KMS-11 (cell line): ENCODE measurements around the gene PAPSS2.
"Not testable (repeated sequence)": the region's sequence is repeated elsewhere in the genome, so short reads cannot be mapped to it uniquely, and the experiment has no call there.

Experiments used
- H2AFZ ChIP-seq: fragments of 200-600 bp; sonication (generic); 2 replicates; pipeline ENCODE4 v1.6.1; 2016; ENCODE audit warnings: antibody characterized with exemption, mixed run types, low read depth
- H3K27ac ChIP-seq: fragments of 200-600 bp; sonication (generic); 2 replicates; pipeline ENCODE4 v1.6.1; 2016; ENCODE audit warnings: mild to moderate bottlenecking, mixed run types
- H3K27me3 ChIP-seq: fragments of 200-600 bp; sonication (generic); 2 replicates; pipeline ENCODE4 v1.6.1; 2017; ENCODE audit warnings: mild to moderate bottlenecking, low read depth, mixed run types, moderate library complexity; ENCODE audit not compliant: insufficient read depth
- H3K36me3 ChIP-seq: fragments of 200-600 bp; sonication (generic); 2 replicates; pipeline ENCODE4 v1.6.1; 2017; ENCODE audit warnings: mild to moderate bottlenecking, mixed run types; ENCODE audit not compliant: insufficient read depth
- H3K4me1 ChIP-seq: fragments of 200-600 bp; sonication (generic); 2 replicates; pipeline ENCODE4 v1.6.1; 2016; ENCODE audit warnings: mild to moderate bottlenecking, low read depth, mixed run types; ENCODE audit not compliant: poor library complexity, severe bottlenecking
- H3K4me2 ChIP-seq: fragments of 200-600 bp; sonication (generic); 2 replicates; pipeline ENCODE4 v1.7.0; 2016; ENCODE audit warnings: mild to moderate bottlenecking, mixed run types
- H3K4me3 ChIP-seq: fragments of 200-600 bp; sonication (generic); IDR thresholded peaks from 2 replicates; pipeline ENCODE4 v1.6.1; 2017; ENCODE audit warnings: low read depth, low read length, mixed read lengths; ENCODE audit not compliant: insufficient read depth
- H3K79me2 ChIP-seq: fragments of 200-600 bp; sonication (generic); 2 replicates; pipeline ENCODE4 v1.6.1; 2016; ENCODE audit warnings: low read depth, mixed run types; ENCODE audit not compliant: insufficient read depth
- H3K9ac ChIP-seq: fragments of 200-600 bp; sonication (generic); 2 replicates; pipeline ENCODE4 v1.6.1; 2016; ENCODE audit warnings: mild to moderate bottlenecking, mixed run types
- H4K20me1 ChIP-seq: fragments of 200-600 bp; sonication (generic); 2 replicates; pipeline ENCODE4 v1.6.1; 2016; ENCODE audit warnings: mild to moderate bottlenecking, mixed run types; ENCODE audit not compliant: insufficient read depth
- CTCF ChIP-seq: fragments of 200-600 bp; sonication (generic); conservative IDR thresholded peaks from 2 replicates; pipeline ENCODE4 v1.6.1; 2017; ENCODE audit warnings: low read depth, mild to moderate bottlenecking, antibody characterized with exemption, low read length, moderate library complexity, mixed read lengths

PAPSS2 gene

GRCh38 chr10:87733081-87733480 is 73.4 kb downstream of the PAPSS2 start:
- no peak overlapping the region for H3K9ac ChIP-seq
- no peaks in the 10 kb centered on the region for H4K20me1 ChIP-seq
- TF ChIP-seq CTCF: no peak
- H3K4me2 ChIP-seq: no peak overlapping the region
- H2AFZ ChIP-seq: no peak overlapping the region
- no peaks in the 10 kb centered on the region for H3K36me3 ChIP-seq
- no peak overlapping the region for H3K27ac ChIP-seq
- H3K27me3 ChIP-seq: no peaks in the 10 kb centered on the region
- H3K4me3 ChIP-seq: no peak overlapping the region
- H3K4me1 ChIP-seq: no peaks in the 10 kb centered on the region
- H3K79me2 ChIP-seq: no peaks in the 10 kb centered on the region

DNA sequence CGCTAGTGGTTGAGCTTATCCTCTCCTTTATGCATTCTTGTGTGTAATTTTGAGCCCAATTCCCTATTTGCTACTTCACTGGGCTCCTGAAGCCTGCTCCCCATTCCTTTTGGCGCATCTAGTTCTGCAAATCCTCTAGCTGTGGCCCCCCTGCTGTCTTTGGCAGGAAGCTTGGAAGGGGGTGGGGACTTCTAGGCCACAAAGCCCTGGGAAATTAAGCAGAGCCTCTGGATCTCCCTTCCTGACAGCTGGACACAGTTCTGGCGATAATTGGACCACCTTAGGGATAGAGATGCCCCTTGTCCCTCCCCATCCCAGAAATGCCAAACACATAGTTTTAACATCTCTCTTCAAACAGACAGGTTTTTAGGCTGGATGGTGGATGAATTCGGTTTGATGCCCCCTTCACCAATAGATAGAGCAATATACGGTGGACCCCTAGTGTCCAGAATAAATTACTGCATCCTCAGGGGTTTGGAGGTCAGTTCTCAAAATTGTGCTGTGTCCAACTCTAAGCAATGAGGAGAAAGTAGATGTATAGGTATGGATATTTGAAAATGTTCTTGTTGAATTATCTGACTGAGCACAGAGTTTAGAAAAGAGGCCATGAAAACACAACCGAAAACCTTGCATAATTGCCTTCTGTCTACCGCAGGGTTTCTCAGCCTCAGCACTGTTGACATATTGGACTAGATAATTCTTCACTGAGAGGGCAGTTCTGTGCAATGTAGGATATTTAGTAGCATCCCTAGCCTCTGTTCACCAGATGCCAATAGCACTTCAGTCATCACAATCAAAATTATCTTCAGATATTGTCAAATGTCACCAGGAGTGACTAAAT is 75.5 kb downstream of the PAPSS2 start:
- H3K27me3 ChIP-seq: no peaks in the 10 kb centered on the region
- no peaks in the 10 kb centered on the region for H3K79me2 ChIP-seq
- H3K4me3 ChIP-seq: no peak overlapping the region
- no peak overlapping the region for H2AFZ ChIP-seq
- H3K27ac ChIP-seq: no peak overlapping the region
- H4K20me1 ChIP-seq: no peaks in the 10 kb centered on the region
- H3K9ac ChIP-seq: no peak overlapping the region
- H3K4me2 ChIP-seq: no peak overlapping the region
- peak; percentile 91 for TF ChIP-seq CTCF
- H3K36me3 ChIP-seq: no peaks in the 10 kb centered on the region
- no peaks in the 10 kb centered on the region for H3K4me1 ChIP-seq

GRCh38 chr10:87738253-87738652 is 78.6 kb downstream of the PAPSS2 start:
- H3K27me3 ChIP-seq, H3K36me3 ChIP-seq, H3K79me2 ChIP-seq, H3K27ac ChIP-seq, H2AFZ ChIP-seq, H3K4me1 ChIP-seq, H3K4me3 ChIP-seq, H4K20me1 ChIP-seq, H3K4me2 ChIP-seq, H3K9ac ChIP-seq: not testable (repeated sequence)

DNA sequence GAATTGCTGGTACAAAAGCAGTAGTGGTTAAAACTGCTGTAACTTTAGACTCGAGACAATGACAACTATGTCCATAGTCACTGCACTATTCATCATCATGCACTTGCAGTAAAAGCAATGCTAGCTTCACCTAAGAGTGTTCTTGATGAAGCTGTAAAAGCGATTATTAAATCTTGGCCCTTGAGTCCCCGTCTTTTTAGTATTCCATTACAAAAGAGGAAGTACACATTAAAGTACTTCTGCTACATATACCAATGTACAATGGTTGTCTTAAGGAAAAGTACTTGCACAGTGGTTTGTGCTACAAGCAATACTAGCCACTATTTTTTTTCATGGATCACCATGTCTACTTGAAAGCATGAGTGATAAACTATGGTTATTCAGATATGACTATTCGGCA is 80.0 kb downstream of the PAPSS2 start:
- no peak overlapping the region for H3K27ac ChIP-seq
- no peaks in the 10 kb centered on the region for H3K4me1 ChIP-seq
- no peak for TF ChIP-seq CTCF
- H3K9ac ChIP-seq: no peak overlapping the region
- no peak overlapping the region for H3K4me2 ChIP-seq
- H3K27me3 ChIP-seq: no peaks in the 10 kb centered on the region
- no peaks in the 10 kb centered on the region for H4K20me1 ChIP-seq
- H3K79me2 ChIP-seq: no peaks in the 10 kb centered on the region
- H3K36me3 ChIP-seq: no peaks in the 10 kb centered on the region
- no peak overlapping the region for H2AFZ ChIP-seq
- H3K4me3 ChIP-seq: no peak overlapping the region

- TF ChIP-seq CTCF: no peak
- Histone ChIP-seq H4K20me1 (no peaks in the 10 kb centered on the region), H3K79me2 (no peaks in the 10 kb centered on the region), H3K4me1 (no peaks in the 10 kb centered on the region), H2AFZ (no peak overlapping the region), H3K36me3 (no peaks in the 10 kb centered on the region), H3K4me2 (no peak overlapping the region), H3K27me3 (no peaks in the 10 kb centered on the region), H3K9ac (no peak overlapping the region), H3K4me3 (no peak overlapping the region), H3K27ac (no peak overlapping the region)
Observed at GRCh38 chr10:87740254-87740655, 80.6 kb downstream of the PAPSS2 start.

GRCh38 chr10:87742992-87743610 is 83.4 kb downstream of the PAPSS2 start:
- H3K27me3 ChIP-seq, H3K4me2 ChIP-seq, H3K9ac ChIP-seq, H2AFZ ChIP-seq, H3K27ac ChIP-seq, H4K20me1 ChIP-seq, H3K79me2 ChIP-seq, H3K4me3 ChIP-seq, H3K36me3 ChIP-seq: not testable (repeated sequence)
- H3K4me1 ChIP-seq: peaks cover 18% of the 10 kb centered on the region
